A673 (cell line): Measurements from ENCODE around the gene KIAA0040. TPM values are rescaled to one million over a fixed set of nuclear protein-coding genes. Genes with fewer than 3 reads are reported as not detected.

Experiments
- BruUV-seq: library from RNA; stranded (reverse); fragments of 400-500 nt; replicated peaks from 2 replicates; lab custom pipeline; 2021; lab: Mats Ljungman, UMichigan
- CTCF ChIA-PET: fragments of 300-600 bp; sonication (Branson Sonifier 250); formaldehyde crosslinking; loops from one replicate; lab custom pipeline; 2022; ENCODE audit warnings: antibody characterized with exemption; lab: Charles Lee
- POLR2A ChIA-PET: fragments of 300-600 bp; sonication (Branson Sonifier 250); formaldehyde crosslinking; loops from one replicate; lab custom pipeline; 2022; ENCODE audit warnings: antibody characterized with exemption; ENCODE audit not compliant: low non-redundant PET; lab: Charles Lee
- DNase-seq: peaks from one replicate; pipeline ENCODE4 v3.0.0-alpha.2; 2015; ENCODE audit warnings: low spot score
- H3K27ac ChIP-seq: fragments of 200-600 bp; sonication (generic); 2 replicates; pipeline ENCODE4 v1.5.1; 2016; ENCODE audit warnings: mixed run types, low read depth, mild to moderate bottlenecking, mixed read lengths, antibody characterized with exemption, low read length; ENCODE audit not compliant: poor library complexity, severe bottlenecking
- H3K27me3 ChIP-seq: fragments of 200-600 bp; sonication (generic); replicated peaks from 2 replicates; pipeline ENCODE4 v1.6.1; 2017; ENCODE audit warnings: mixed run types, low read depth, mild to moderate bottlenecking, mixed read lengths, antibody characterized with exemption, low read length; ENCODE audit not compliant: insufficient read depth, poor library complexity
- H3K36me3 ChIP-seq: fragments of 200-600 bp; sonication (generic); 2 replicates; pipeline ENCODE4 v1.6.1; 2016; ENCODE audit warnings: mixed run types, mild to moderate bottlenecking, mixed read lengths, antibody characterized with exemption, low read length; ENCODE audit not compliant: insufficient read depth, poor library complexity, severe bottlenecking
- H3K4me1 ChIP-seq: fragments of 200-600 bp; sonication (generic); 2 replicates; pipeline ENCODE4 v1.6.1; 2017; ENCODE audit warnings: mixed run types, mild to moderate bottlenecking, mixed read lengths, antibody characterized with exemption, low read length; ENCODE audit not compliant: insufficient read depth, poor library complexity, severe bottlenecking
- H3K4me3 ChIP-seq: fragments of 200-600 bp; sonication (generic); 2 replicates; pipeline ENCODE4 v1.5.1; 2016; ENCODE audit warnings: low read depth, mixed run types, mild to moderate bottlenecking, mixed read lengths, low read length; ENCODE audit not compliant: poor library complexity, severe bottlenecking
- H3K9me3 ChIP-seq: fragments of 200-600 bp; sonication (generic); 2 replicates; pipeline ENCODE4 v1.6.1; 2016; ENCODE audit warnings: mixed run types, low read depth, mild to moderate bottlenecking, mixed read lengths, antibody characterized with exemption, low read length; ENCODE audit not compliant: poor library complexity, severe bottlenecking
- CTCF ChIP-seq: fragments of 300-800, 200-600 bp; sonication (generic); conservative IDR thresholded peaks from 2 replicates; pipeline ENCODE4 v1.5.1; 2017; ENCODE audit warnings: low read depth, mild to moderate bottlenecking, antibody characterized with exemption, low read length, moderate library complexity, mixed read lengths
- EZH2 ChIP-seq: fragments of 200-600 bp; sonication (generic); IDR thresholded peaks from 2 replicates; pipeline ENCODE4 v1.6.1; 2017; ENCODE audit warnings: borderline replicate concordance, low read depth, mild to moderate bottlenecking, mixed read lengths, antibody characterized with exemption, low read length; ENCODE audit not compliant: poor library complexity, severe bottlenecking
- intact Hi-C: fragments of 100-400 bp; cut with micrococcal nuclease; formaldehyde crosslinking; loops from one replicate; pipeline ENCODE4 v1.10.0; 2022; ENCODE audit not compliant: unreplicated experiment
- total RNA-seq: library from RNA; stranded (reverse); gene quantifications from 2 replicates; pipeline ENCODE4 v1.2.3, GENCODE V29; 2021

The KIAA0040 gene
- total RNA-seq, 1 experiment from 2014 or later = not detected

- BruUV-seq = no TSS peak
- H3K36me3 ChIP-seq = no peaks in the 10 kb centered on the region
- intact Hi-C loops = no loop called here
- no peaks in the 10 kb centered on the region for H3K9me3 ChIP-seq
- H3K4me3 ChIP-seq = no peak overlapping the region
- peaks cover 24% of the 10 kb centered on the region for H3K27me3 ChIP-seq
- DNase-seq = no peak
- TF ChIP-seq CTCF = no peak
- TF ChIP-seq EZH2 = no peak
- no peaks in the 10 kb centered on the region for H3K4me1 ChIP-seq
- ChIA-PET CTCF (no interaction called here), POLR2A (no interaction called here)
- no peak overlapping the region for H3K27ac ChIP-seq
These were observed 6.7 kb downstream of the KIAA0040 start for GRCh38 chr1:175185903-175186302.

- H3K27ac ChIP-seq = no peak overlapping the region
- no TSS peak for BruUV-seq
- no peaks in the 10 kb centered on the region for H3K4me1 ChIP-seq
- no peaks in the 10 kb centered on the region for H3K9me3 ChIP-seq
- intact Hi-C loops = no loop called here
- H3K36me3 ChIP-seq = no peaks in the 10 kb centered on the region
- peaks cover 19% of the 10 kb centered on the region for H3K27me3 ChIP-seq
- ChIA-PET POLR2A (no interaction called here), CTCF (no interaction called here)
- DNase-seq = no peak
- no peak for TF ChIP-seq EZH2
- no peak for TF ChIP-seq CTCF
- no peak overlapping the region for H3K4me3 ChIP-seq
These were observed 9.0 kb downstream of the KIAA0040 start for GRCh38 chr1:175183586-175183985.

GRCh38 chr1:175182201-175182746, 10.3 kb downstream of the KIAA0040 start:
- H3K27me3 ChIP-seq = peaks cover 19% of the 10 kb centered on the region
- H3K4me3 ChIP-seq = no peak overlapping the region
- intact Hi-C loops = no loop called here
- BruUV-seq = no TSS peak
- ChIA-PET CTCF (no interaction called here), POLR2A (no interaction called here)
- no peak for DNase-seq
- H3K27ac ChIP-seq = no peak overlapping the region
- H3K9me3 ChIP-seq = no peaks in the 10 kb centered on the region
- H3K36me3 ChIP-seq = no peaks in the 10 kb centered on the region
- TF ChIP-seq CTCF (no peak), EZH2 (no peak)
- H3K4me1 ChIP-seq = no peaks in the 10 kb centered on the region
